ENCODE results near the gene HIGD1A.
"Not testable (repeated sequence)": the region's sequence is repeated elsewhere in the genome, so short reads cannot be mapped to it uniquely, and the experiment has no call there.

Gene HIGD1A

GRCh38 chr3:42829628-42830436, 25.5 kb upstream of the HIGD1A start:
- no peak for DNase-seq

DNA sequence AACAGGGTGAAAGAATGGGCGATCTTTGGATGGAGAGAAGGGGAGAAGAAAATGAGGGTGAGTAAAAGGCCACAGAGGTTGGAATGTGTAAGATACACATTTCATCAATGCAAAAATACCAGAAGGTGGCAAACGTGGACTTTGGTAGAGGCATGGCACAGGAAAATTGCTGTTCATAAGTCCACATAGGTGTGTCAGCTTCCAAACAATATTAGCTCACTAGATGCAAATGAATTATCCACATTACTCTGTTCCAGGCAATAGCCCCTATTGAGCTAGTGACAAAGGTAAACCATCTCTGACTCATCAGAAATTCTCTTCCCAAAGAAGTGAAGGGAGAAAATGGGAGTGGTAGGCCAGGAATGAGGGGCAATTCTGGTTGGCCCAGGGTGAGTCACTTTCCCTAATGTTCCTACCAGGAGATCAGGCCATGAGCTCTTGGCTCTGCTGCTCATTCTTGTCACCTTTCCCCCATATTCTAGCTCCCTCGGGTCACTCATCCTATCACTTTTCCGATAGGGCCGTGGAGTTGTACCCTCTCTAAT, 24.9 kb upstream of the HIGD1A start:
- no peak for DNase-seq

- no peak for DNase-seq
Measured at GRCh38 chr3:42827654-42828053, 23.4 kb upstream of the HIGD1A start.

DNA sequence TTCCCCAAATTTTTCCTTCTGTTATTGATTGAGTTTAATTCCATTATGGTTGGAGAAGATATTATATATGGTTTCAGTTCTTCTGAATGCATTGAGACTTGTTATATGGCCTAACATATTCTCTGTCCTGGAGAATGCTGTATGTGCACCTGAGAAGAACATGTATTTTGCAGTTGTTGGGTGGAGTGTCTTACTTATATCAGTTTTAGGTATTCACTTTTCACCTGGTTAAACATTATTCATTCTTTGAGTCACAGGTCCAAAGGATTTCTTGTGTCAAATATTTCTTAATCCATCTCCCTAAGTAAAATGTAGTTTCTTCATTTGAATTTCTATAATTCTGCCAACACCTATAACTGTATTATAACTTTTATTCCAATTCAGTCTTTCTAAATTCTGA, 22.7 kb upstream of the HIGD1A start:
- DNase-seq = no peak

GRCh38 chr3:42826141-42826540, 21.9 kb upstream of the HIGD1A start:
- DNase-seq = no peak

- no peak for DNase-seq
Measured at GRCh38 chr3:42823351-42823750, 19.1 kb upstream of the HIGD1A start.

GRCh38 chr3:42822828-42823227, 18.5 kb upstream of the HIGD1A start:
- no peak for DNase-seq

GRCh38 chr3:42820746-42821051, 16.4 kb upstream of the HIGD1A start:
- no peak for DNase-seq

- no peak for DNase-seq
Measured at GRCh38 chr3:42819351-42819965, 15.2 kb upstream of the HIGD1A start.

GRCh38 chr3:42815826-42816225, 11.5 kb upstream of the HIGD1A start:
- no peak for DNase-seq

- no peak for DNase-seq
Measured at GRCh38 chr3:42814914-42815507, 10.7 kb upstream of the HIGD1A start.

DNA sequence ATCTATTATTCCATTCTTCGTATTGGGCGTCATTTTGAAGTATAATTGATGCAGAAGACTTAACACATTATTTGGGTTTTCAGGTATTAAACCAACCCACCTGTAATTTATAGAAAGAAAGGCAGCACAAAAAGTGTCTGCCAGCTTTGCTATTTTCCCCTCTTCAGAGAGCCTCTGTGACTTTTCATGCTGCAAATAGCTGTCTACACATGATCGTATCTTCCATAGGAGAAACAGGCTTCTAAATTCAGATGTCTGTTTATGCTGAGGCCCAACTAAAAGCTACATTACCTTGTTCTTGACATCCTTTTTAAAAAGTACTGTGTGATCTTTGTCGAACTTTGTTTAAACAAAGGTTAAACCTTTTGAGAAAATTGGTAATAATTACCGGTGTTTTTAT, 10.0 kb upstream of the HIGD1A start:
- no peak for DNase-seq

DNA sequence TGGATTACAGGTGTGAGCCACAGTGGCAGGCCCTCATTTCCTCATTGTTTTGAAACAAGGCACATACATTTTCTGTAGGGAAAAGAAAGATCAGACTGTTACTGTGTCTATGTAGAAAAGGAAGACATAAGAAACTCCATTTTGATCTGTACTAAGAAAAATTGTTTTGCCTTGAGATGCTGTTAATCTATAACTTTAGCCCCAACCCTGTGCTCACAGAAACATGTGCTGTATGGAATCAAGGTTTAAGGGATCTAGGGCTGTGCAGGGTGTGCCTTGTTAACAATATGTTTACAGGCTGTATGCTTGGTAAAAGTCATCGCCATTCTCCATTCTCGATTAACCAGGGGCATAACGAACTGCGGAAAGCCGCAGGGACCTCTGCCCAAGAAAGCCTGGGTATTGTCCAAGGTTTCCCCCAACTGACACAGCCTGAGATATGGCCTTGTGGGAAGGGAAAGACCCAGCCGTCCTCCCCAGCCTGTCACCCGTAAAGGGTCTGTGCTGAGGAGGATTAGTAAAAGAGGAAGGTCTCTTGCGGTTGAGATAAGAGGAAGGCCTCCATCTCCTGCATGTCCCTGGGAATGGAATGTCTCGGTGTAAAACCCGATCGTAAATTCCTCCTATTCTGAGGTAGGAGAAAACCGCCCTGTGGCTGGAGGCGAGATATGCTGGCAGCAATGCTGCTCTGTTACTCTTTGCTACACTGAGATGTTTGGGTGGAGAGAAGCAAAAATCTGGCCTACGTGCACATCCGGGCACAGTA, 7.0 kb upstream of the HIGD1A start:
- not testable (repeated sequence) for DNase-seq

DNA sequence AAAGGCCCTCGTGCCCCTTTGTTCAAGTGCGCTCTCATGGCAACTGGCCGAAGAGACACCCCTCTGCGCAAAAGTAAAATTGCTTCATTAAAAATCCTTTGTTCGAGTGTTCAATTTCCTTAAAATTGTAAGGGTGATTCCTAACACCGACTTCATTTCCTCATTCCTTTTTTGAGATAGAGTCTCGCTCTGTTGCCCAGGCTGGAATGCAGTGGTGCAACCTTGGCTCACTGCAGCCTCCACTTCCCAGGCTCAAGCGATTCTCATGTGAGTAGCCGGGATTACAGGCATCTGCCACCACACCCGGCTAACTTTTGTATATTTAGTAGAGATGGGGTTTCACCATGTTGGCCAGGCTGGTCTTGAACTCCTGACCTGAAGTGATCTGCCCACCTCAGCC, 6.4 kb upstream of the HIGD1A start:
- DNase-seq = not testable (repeated sequence)

DNA sequence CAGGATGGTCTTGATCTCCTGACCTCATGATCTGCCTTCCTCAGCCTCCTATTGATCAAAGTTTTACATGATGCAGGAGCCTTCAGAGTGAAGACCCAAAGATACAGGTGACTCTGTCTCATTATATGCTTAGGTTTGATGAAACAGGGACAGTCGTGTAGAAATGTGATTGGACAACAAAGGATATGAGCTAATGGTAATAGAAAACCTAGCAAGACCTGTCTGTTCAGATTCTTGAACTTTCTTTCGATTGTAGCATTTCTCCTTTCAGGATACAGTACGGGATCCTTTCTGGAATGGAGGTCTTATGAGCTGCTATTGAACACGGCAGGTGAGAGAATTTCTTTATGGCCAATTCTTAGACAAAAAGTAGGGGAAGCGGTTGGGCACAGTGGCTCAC, 4.9 kb upstream of the HIGD1A start, which contains the start of gene ACKR2:
Gene ACKR2 (plus strand): TSS at position 244 of the 400 bp plus-strand sequence. CDS start 55,058 bp downstream, outside the sequence.
- DNase-seq = no peak

DNA sequence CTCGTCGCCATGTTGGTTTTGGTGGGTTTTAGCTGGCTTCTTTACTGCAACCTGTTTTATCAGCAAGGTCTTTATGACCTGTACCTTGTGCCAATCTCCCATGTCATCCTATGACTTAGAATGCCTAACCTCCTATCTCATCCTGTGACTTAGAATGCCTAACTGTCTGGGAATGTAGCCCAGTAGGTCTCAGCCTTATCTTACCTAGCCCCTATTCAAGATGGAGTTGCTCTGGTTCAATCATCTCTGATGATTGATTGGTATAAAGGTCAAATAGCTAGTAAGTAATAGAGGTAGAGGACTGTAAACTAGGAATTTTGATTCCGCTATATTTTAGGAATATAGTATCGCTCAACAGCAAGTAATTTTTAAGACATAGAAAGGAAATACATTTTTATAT, 3.6 kb upstream of the HIGD1A start:
- no peak for DNase-seq

GRCh38 chr3:42805141-42805821, 991 bp upstream of the HIGD1A start:
- DNase-seq = peak; percentile 45

DNA sequence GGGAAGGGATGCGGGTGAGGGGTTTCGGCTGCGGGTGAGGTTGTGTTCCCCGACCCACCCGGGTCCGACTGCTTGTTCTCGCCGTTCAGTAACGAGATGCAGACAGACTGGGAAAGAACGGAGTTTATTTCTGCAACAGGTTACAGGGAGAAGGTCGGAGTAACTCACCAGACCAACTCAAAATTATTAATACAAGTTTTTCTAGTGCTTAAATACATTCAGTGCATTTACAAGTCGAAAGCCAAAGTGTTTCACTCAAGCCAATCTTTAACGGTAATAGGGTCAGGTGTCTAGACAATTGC, 492 bp upstream of the HIGD1A start:
- DNase-seq = no peak

- peak; percentile 88 for DNase-seq
Measured at GRCh38 chr3:42803414-42804105, 730 bp downstream of the HIGD1A start.

GRCh38 chr3:42802876-42803413, 1.3 kb downstream of the HIGD1A start:
- no peak for DNase-seq

GRCh38 chr3:42801784-42802183, 2.5 kb downstream of the HIGD1A start:
- no peak for DNase-seq
